A673 (cell line): ENCODE results near the gene SPECC1. TPM values are rescaled to one million over a fixed set of nuclear protein-coding genes. Genes with fewer than 3 reads are reported as not detected.

Experiments
- BruUV-seq: library from RNA; stranded (reverse); fragments of 400-500 nt; replicated peaks from 2 replicates; lab custom pipeline; 2021; lab: Mats Ljungman, UMichigan
- CTCF ChIA-PET: fragments of 300-600 bp; sonication (Branson Sonifier 250); formaldehyde crosslinking; loops from one replicate; lab custom pipeline; 2022; ENCODE audit warnings: antibody characterized with exemption; lab: Charles Lee
- POLR2A ChIA-PET: fragments of 300-600 bp; sonication (Branson Sonifier 250); formaldehyde crosslinking; loops from one replicate; lab custom pipeline; 2022; ENCODE audit warnings: antibody characterized with exemption; ENCODE audit not compliant: low non-redundant PET; lab: Charles Lee
- DNase-seq: peaks from one replicate; pipeline ENCODE4 v3.0.0-alpha.2; 2015; ENCODE audit warnings: low spot score
- H3K27ac ChIP-seq: fragments of 200-600 bp; sonication (generic); 2 replicates; pipeline ENCODE4 v1.5.1; 2016; ENCODE audit warnings: mixed run types, low read depth, mild to moderate bottlenecking, mixed read lengths, antibody characterized with exemption, low read length; ENCODE audit not compliant: poor library complexity, severe bottlenecking
- H3K27me3 ChIP-seq: fragments of 200-600 bp; sonication (generic); replicated peaks from 2 replicates; pipeline ENCODE4 v1.6.1; 2017; ENCODE audit warnings: mixed run types, low read depth, mild to moderate bottlenecking, mixed read lengths, antibody characterized with exemption, low read length; ENCODE audit not compliant: insufficient read depth, poor library complexity
- H3K36me3 ChIP-seq: fragments of 200-600 bp; sonication (generic); 2 replicates; pipeline ENCODE4 v1.6.1; 2016; ENCODE audit warnings: mixed run types, mild to moderate bottlenecking, mixed read lengths, antibody characterized with exemption, low read length; ENCODE audit not compliant: insufficient read depth, poor library complexity, severe bottlenecking
- H3K4me1 ChIP-seq: fragments of 200-600 bp; sonication (generic); 2 replicates; pipeline ENCODE4 v1.6.1; 2017; ENCODE audit warnings: mixed run types, mild to moderate bottlenecking, mixed read lengths, antibody characterized with exemption, low read length; ENCODE audit not compliant: insufficient read depth, poor library complexity, severe bottlenecking
- H3K4me3 ChIP-seq: fragments of 200-600 bp; sonication (generic); 2 replicates; pipeline ENCODE4 v1.5.1; 2016; ENCODE audit warnings: low read depth, mixed run types, mild to moderate bottlenecking, mixed read lengths, low read length; ENCODE audit not compliant: poor library complexity, severe bottlenecking
- H3K9me3 ChIP-seq: fragments of 200-600 bp; sonication (generic); 2 replicates; pipeline ENCODE4 v1.6.1; 2016; ENCODE audit warnings: mixed run types, low read depth, mild to moderate bottlenecking, mixed read lengths, antibody characterized with exemption, low read length; ENCODE audit not compliant: poor library complexity, severe bottlenecking
- CTCF ChIP-seq: fragments of 300-800, 200-600 bp; sonication (generic); conservative IDR thresholded peaks from 2 replicates; pipeline ENCODE4 v1.5.1; 2017; ENCODE audit warnings: low read depth, mild to moderate bottlenecking, antibody characterized with exemption, low read length, moderate library complexity, mixed read lengths
- EZH2 ChIP-seq: fragments of 200-600 bp; sonication (generic); IDR thresholded peaks from 2 replicates; pipeline ENCODE4 v1.6.1; 2017; ENCODE audit warnings: borderline replicate concordance, low read depth, mild to moderate bottlenecking, mixed read lengths, antibody characterized with exemption, low read length; ENCODE audit not compliant: poor library complexity, severe bottlenecking
- intact Hi-C: fragments of 100-400 bp; cut with micrococcal nuclease; formaldehyde crosslinking; loops from one replicate; pipeline ENCODE4 v1.10.0; 2022; ENCODE audit not compliant: unreplicated experiment
- total RNA-seq: library from RNA; stranded (reverse); gene quantifications from 2 replicates; pipeline ENCODE4 v1.2.3, GENCODE V29; 2021

The SPECC1 gene
- total RNA-seq, 1 experiment from 2014 or later: 5.8 TPM

- TF ChIP-seq CTCF (no peak), EZH2 (no peak)
- intact Hi-C loops: no loop called here
Observed at GRCh38 chr17:20151174-20151573, 142.0 kb downstream of the SPECC1 start.

GRCh38 chr17:20153231-20153630, 144.1 kb downstream of the SPECC1 start:
- CTCF ChIA-PET: no interaction called here
- DNase-seq: no peak
- Histone ChIP-seq H3K9me3 (no peaks in the 10 kb centered on the region), H3K4me1 (peaks cover 12% of the 10 kb centered on the region), H3K4me3 (no peak overlapping the region), H3K27ac (no peak overlapping the region), H3K36me3 (no peaks in the 10 kb centered on the region), H3K27me3 (peaks cover 21% of the 10 kb centered on the region)
- POLR2A ChIA-PET: no interaction called here
- no TSS peak for BruUV-seq
- TF ChIP-seq EZH2 (no peak), CTCF (no peak)
- intact Hi-C loops: no loop called here

More at GRCh38 chr17:20151174-20151573, 142.0 kb downstream of the SPECC1 start:
- Histone ChIP-seq H3K36me3 (no peaks in the 10 kb centered on the region), H3K4me3 (no peak overlapping the region), H3K27me3 (peaks cover under 1% of the 10 kb centered on the region), H3K4me1 (peaks cover 5% of the 10 kb centered on the region), H3K27ac (no peak overlapping the region), H3K9me3 (no peaks in the 10 kb centered on the region)
- POLR2A ChIA-PET: no interaction called here
- DNase-seq: no peak
- CTCF ChIA-PET: no interaction called here
- BruUV-seq: no TSS peak

- intact Hi-C loops: no loop called here
- CTCF ChIA-PET: no interaction called here
- POLR2A ChIA-PET: no interaction called here
Observed at GRCh38 chr17:20154286-20155000, 145.3 kb downstream of the SPECC1 start.

More at GRCh38 chr17:20154286-20155000, 145.3 kb downstream of the SPECC1 start:
- Histone ChIP-seq H3K27me3 (peaks cover 23% of the 10 kb centered on the region), H3K27ac (no peak overlapping the region), H3K4me1 (peaks cover 12% of the 10 kb centered on the region), H3K4me3 (no peak overlapping the region), H3K9me3 (no peaks in the 10 kb centered on the region), H3K36me3 (no peaks in the 10 kb centered on the region)
- no peak for DNase-seq
- no TSS peak for BruUV-seq
- TF ChIP-seq CTCF (no peak), EZH2 (no peak)
